A549 (cell line): ENCODE measurements around the gene ADARB2. TPM values are rescaled to one million over a fixed set of nuclear protein-coding genes. Genes with fewer than 3 reads are reported as not detected.

Experiments
- ATAC-seq, 2 experiments: fragments of 200-7000 bp in 1 of 2; fragments of >200 bp in 1 of 2; cut with Nextera tagmentation in 1 of 2; cut with Tn5 transposase in 1 of 2; 3 replicates each; pipeline versions ENCODE4 v1.8.0 to v1.9.1; 2018 to 2020; ENCODE audit warnings: mild to moderate bottlenecking in 1 of 2, moderate library complexity in 1 of 2
- CTCF ChIA-PET: fragments of 300-600 bp; sonication (Branson Sonifier 250); formaldehyde crosslinking; extraction: SDS; loops from one replicate; lab custom pipeline; 2021; ENCODE audit warnings: antibody characterized with exemption, inconsistent platforms; lab: Yijun Ruan, JAX
- POLR2A ChIA-PET: fragments of 350-600 bp; formaldehyde crosslinking; extraction: SDS; loops from one replicate; lab custom pipeline; 2021; ENCODE audit warnings: antibody characterized with exemption, inconsistent platforms; lab: Yijun Ruan, JAX
- DNase-seq, 2 experiments: peaks; one replicate each; pipeline versions ENCODE4 v3.0.0 to v3.0.0-alpha.2; 2011 to 2016; ENCODE audit warnings: low read depth in 1 of 2, low spot score in 1 of 2
- FAIRE-seq: peaks from 2 replicates; lab custom pipeline; 2011; peaks lifted over from hg19 to GRCh38; lab: Jason Lieb, UNC
- H3K27ac ChIP-seq, 2 experiments: fragments of >200 bp; sonication (Bioruptor Twin); formaldehyde crosslinking; 3 replicates each; pipeline ENCODE4 v1.5.1; 2016 to 2017
- H3K4me1 ChIP-seq: fragments of >200 bp; sonication (Bioruptor Twin); formaldehyde crosslinking; 3 replicates; pipeline ENCODE4 v1.6.1; 2016
- H3K4me2 ChIP-seq: fragments of >200 bp; sonication (Bioruptor Twin); formaldehyde crosslinking; 3 replicates; pipeline ENCODE4 v1.6.1; 2016
- H3K4me3 ChIP-seq: fragments of >200 bp; sonication (Bioruptor Twin); formaldehyde crosslinking; 3 replicates; pipeline ENCODE4 v1.5.1; 2016
- H3K9me3 ChIP-seq: fragments of >200 bp; sonication (Bioruptor Twin); formaldehyde crosslinking; 3 replicates; pipeline ENCODE4 v1.6.1; 2016
- ATOH8 ChIP-seq: fragments of 250-450 bp; sonication (Bioruptor Pico); IDR thresholded peaks from 2 replicates; pipeline ENCODE4 v1.5.0; 2020; ENCODE audit warnings: low read depth, mild to moderate bottlenecking, moderate library complexity
- CBX8 ChIP-seq: fragments of 200-600 bp; sonication (generic); IDR thresholded peaks from 2 replicates; pipeline ENCODE4 v1.6.1; 2016
- CEBPB ChIP-seq, 2 experiments: fragments of >200 bp in 1 of 2; sonication (Bioruptor Twin) in 1 of 2; formaldehyde crosslinking in 1 of 2; IDR thresholded peaks; 2 replicates each; pipeline ENCODE4 v1.6.1; 2012 to 2016
- CHD2 ChIP-seq: fragments of 150-350 bp; IDR thresholded peaks from 2 replicates; pipeline ENCODE4 v1.6.1; 2014; ENCODE audit warnings: low read length; ENCODE audit not compliant: partially characterized antibody
- CHD4 ChIP-seq: fragments of 200-600 bp; sonication (generic); IDR thresholded peaks from 2 replicates; pipeline ENCODE4 v1.6.1; 2016; ENCODE audit warnings: antibody characterized with exemption, mild to moderate bottlenecking, borderline replicate concordance
- EHMT2 ChIP-seq: fragments of 200-600 bp; sonication (generic); IDR thresholded peaks from 2 replicates; pipeline ENCODE4 v1.6.1; 2016; ENCODE audit warnings: antibody characterized with exemption, low read depth, mild to moderate bottlenecking, moderate library complexity
- ESRRA ChIP-seq: fragments of 150-350 bp; IDR thresholded peaks from 2 replicates; pipeline ENCODE4 v1.6.1; 2014; ENCODE audit warnings: mild to moderate bottlenecking, low read length, borderline replicate concordance
- FOSB ChIP-seq: fragments of 250-450 bp; sonication (Bioruptor Pico); IDR thresholded peaks from 2 replicates; pipeline ENCODE4 v1.5.0; 2020; ENCODE audit warnings: mild to moderate bottlenecking, moderate library complexity
- FOXS1 ChIP-seq: fragments of 250-450 bp; sonication (Bioruptor Pico); IDR thresholded peaks from 2 replicates; pipeline ENCODE4 v1.5.0; 2020; ENCODE audit warnings: mild to moderate bottlenecking, moderate library complexity
- GATA3 ChIP-seq: IDR thresholded peaks from 2 replicates; pipeline ENCODE4 v1.6.1; 2012; ENCODE audit warnings: borderline replicate concordance
- HDAC2 ChIP-seq: fragments of 200-600 bp; sonication (generic); IDR thresholded peaks from 2 replicates; pipeline ENCODE4 v1.6.1; 2016
- HEYL ChIP-seq: fragments of 250-450 bp; sonication (Bioruptor Pico); IDR thresholded peaks from 2 replicates; pipeline ENCODE4 v1.8.0; 2021; ENCODE audit warnings: mild to moderate bottlenecking, moderate library complexity
- HOXA7 ChIP-seq: fragments of 250-450 bp; sonication (Bioruptor Pico); IDR thresholded peaks from 2 replicates; pipeline ENCODE4 v1.5.0; 2020; ENCODE audit warnings: mild to moderate bottlenecking, moderate library complexity
- HOXB13 ChIP-seq: fragments of 250-450 bp; sonication (Bioruptor Pico); IDR thresholded peaks from 2 replicates; pipeline ENCODE4 v1.5.0; 2020; ENCODE audit warnings: low read depth, mild to moderate bottlenecking, moderate library complexity
- HOXB5 ChIP-seq: fragments of 250-450 bp; sonication (Bioruptor Pico); IDR thresholded peaks from 2 replicates; pipeline ENCODE4 v1.5.0; 2020; ENCODE audit warnings: mild to moderate bottlenecking, moderate library complexity
- JUN ChIP-seq, 2 experiments: fragments of >200 bp; sonication (Bioruptor Twin); formaldehyde crosslinking; IDR thresholded peaks; 2 replicates in 1 of 2; 3 replicates in 1 of 2; pipeline ENCODE4 v1.6.1; 2016 to 2017
- KDM1A ChIP-seq: fragments of 200-600 bp; sonication (generic); IDR thresholded peaks from 2 replicates; pipeline ENCODE4 v1.6.1; 2016; ENCODE audit warnings: low read depth, mild to moderate bottlenecking
- MAFK ChIP-seq: fragments of 450-650 bp; IDR thresholded peaks from 2 replicates; pipeline ENCODE4 v1.6.1; 2014; ENCODE audit not compliant: partially characterized antibody
- MAZ ChIP-seq: fragments of 150-350 bp; IDR thresholded peaks from 2 replicates; pipeline ENCODE4 v1.6.1; 2014; ENCODE audit warnings: antibody characterized with exemption, low read depth, low read length, borderline replicate concordance
- MYC ChIP-seq: IDR thresholded peaks from 2 replicates; pipeline ENCODE4 v1.6.1; 2012; ENCODE audit warnings: mild to moderate bottlenecking, inconsistent platforms, low read length, improper control_type of control experiment, borderline replicate concordance
- NFE2L2 ChIP-seq: fragments of 150-350 bp; conservative IDR thresholded peaks from 2 replicates; pipeline ENCODE4 v1.6.1; 2014; ENCODE audit warnings: low read length
- NR3C1 ChIP-seq: fragments of >200 bp; sonication (Bioruptor Twin); formaldehyde crosslinking; IDR thresholded peaks from 3 replicates; pipeline ENCODE4 v1.6.1; 2017
- PHF8 ChIP-seq: fragments of 200-600 bp; sonication (generic); IDR thresholded peaks from 2 replicates; pipeline ENCODE4 v1.6.1; 2016; ENCODE audit warnings: low read depth, mild to moderate bottlenecking, antibody characterized with exemption, moderate library complexity, borderline replicate concordance
- POLR2A ChIP-seq: IDR thresholded peaks from 2 replicates; pipeline ENCODE4 v1.6.1; 2012; ENCODE audit warnings: mild to moderate bottlenecking, low read length
- POLR2AphosphoS2 ChIP-seq: conservative IDR thresholded peaks from 2 replicates; pipeline ENCODE4 v1.6.1; 2012; ENCODE audit warnings: low read length, improper control_type of control experiment, inconsistent platforms
- RAD21 ChIP-seq, 2 experiments: fragments of >200 bp in 1 of 2; sonication (Bioruptor Twin) in 1 of 2; formaldehyde crosslinking in 1 of 2; IDR thresholded peaks in 1 of 2; conservative IDR thresholded peaks in 1 of 2; 2 replicates in 1 of 2; 3 replicates in 1 of 2; pipeline ENCODE4 v1.6.1; 2012 to 2018; ENCODE audit warnings: inconsistent platforms in 1 of 2
- RARB ChIP-seq: fragments of 250-450 bp; sonication (Bioruptor Pico); IDR thresholded peaks from 2 replicates; pipeline ENCODE4 v1.8.0; 2021; ENCODE audit warnings: mild to moderate bottlenecking, moderate library complexity
- SMC3 ChIP-seq: fragments of >200 bp; sonication (Bioruptor Twin); formaldehyde crosslinking; IDR thresholded peaks from 3 replicates; pipeline ENCODE4 v1.6.1; 2018; ENCODE audit warnings: inconsistent platforms
- SREBF2 ChIP-seq: fragments of 450-650 bp; IDR thresholded peaks from 2 replicates; pipeline ENCODE4 v1.6.1; 2014; ENCODE audit warnings: mild to moderate bottlenecking, moderate library complexity
- USF2 ChIP-seq: fragments of 450-650 bp; IDR thresholded peaks from 2 replicates; pipeline ENCODE4 v1.6.1; 2014; ENCODE audit warnings: antibody characterized with exemption
- ZC3H11A ChIP-seq: fragments of 450-650 bp; IDR thresholded peaks from 2 replicates; pipeline ENCODE4 v1.6.1; 2014; ENCODE audit warnings: antibody characterized with exemption, mild to moderate bottlenecking
- ZNF302 ChIP-seq: fragments of 250-450 bp; sonication (Bioruptor Pico); IDR thresholded peaks from 2 replicates; pipeline ENCODE4 v1.9.0; 2021; ENCODE audit warnings: inconsistent platforms, mild to moderate bottlenecking, moderate library complexity
- ZSCAN20 ChIP-seq: fragments of 250-450 bp; sonication (Bioruptor Pico); IDR thresholded peaks from 2 replicates; pipeline ENCODE4 v1.8.0; 2022; ENCODE audit warnings: mild to moderate bottlenecking, moderate library complexity
- WGBS: methylation state at CpG from one replicate; pipeline ENCODE4 v1.1.6; 2017; ENCODE audit errors: missing lambda C conversion rate; 5-methylcytosine and 5-hydroxymethylcytosine counted together
- polyA plus RNA-seq, 4 experiments: library from polyadenylated mRNA; depleted of rRNA in 3 of 4; stranded (reverse); fragments of >200 nt; fragmentation: RNase III in 1 of 4; extraction: RNeasy Plus Mini Kit Qiagen cat#74134 plus additional on column Dnase treatment in 1 of 4; gene quantifications; 2 replicates in 3 of 4; 3 replicates in 1 of 4; pipeline ENCODE4 v1.2.3, GENCODE V29; 2011 to 2017
- TF ChIP-seq, protein P1 (sequence below): fragments of 150-350 bp; IDR thresholded peaks from 2 replicates; pipeline ENCODE4 v1.6.1; 2014; ENCODE audit warnings: low read depth, mild to moderate bottlenecking, low read length

The ADARB2 gene
- polyA plus RNA-seq, 2 of the 4 experiments (the other 2 are of a cell fraction), result not detected

- CTCF ChIA-PET, result no interaction called here
- H3K4me1 ChIP-seq, result no peaks in the 10 kb centered on the region
- H3K4me2 ChIP-seq, result no peak overlapping the region
- ATAC-seq (no peak), DNase-seq (no peak), FAIRE-seq (no peak)
- no peak overlapping the region for H3K4me3 ChIP-seq
- POLR2A ChIA-PET, result no interaction called here
- H3K27ac ChIP-seq, result no peak overlapping the region
- TF ChIP-seq HOXB13 (CRISPR knock-in tag) (no peak), SMC3 (no peak), HOXB5 (CRISPR knock-in tag) (no peak), POLR2A (no peak), USF2 (no peak), NFE2L2 (no peak), PHF8 (no peak), CBX8 (no peak), FOXS1 (no peak), ZSCAN20 (CRISPR knock-in tag) (no peak), MAFK (no peak), MAZ (no peak), EHMT2 (no peak), ZNF302 (CRISPR knock-in tag) (no peak), ATOH8 (CRISPR knock-in tag) (no peak), HEYL (CRISPR knock-in tag) (no peak)
- TF ChIP-seq, protein P1, sequence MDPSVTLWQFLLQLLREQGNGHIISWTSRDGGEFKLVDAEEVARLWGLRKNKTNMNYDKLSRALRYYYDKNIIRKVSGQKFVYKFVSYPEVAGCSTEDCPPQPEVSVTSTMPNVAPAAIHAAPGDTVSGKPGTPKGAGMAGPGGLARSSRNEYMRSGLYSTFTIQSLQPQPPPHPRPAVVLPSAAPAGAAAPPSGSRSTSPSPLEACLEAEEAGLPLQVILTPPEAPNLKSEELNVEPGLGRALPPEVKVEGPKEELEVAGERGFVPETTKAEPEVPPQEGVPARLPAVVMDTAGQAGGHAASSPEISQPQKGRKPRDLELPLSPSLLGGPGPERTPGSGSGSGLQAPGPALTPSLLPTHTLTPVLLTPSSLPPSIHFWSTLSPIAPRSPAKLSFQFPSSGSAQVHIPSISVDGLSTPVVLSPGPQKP, result no peak
- WGBS, result 44% methylated on average over 7 of the region's 9 CpGs
- H3K9me3 ChIP-seq, result 0 out of 3 replicates have a peak, but pooled peaks cover 2% of the 10 kb centered on the region
Observed at GRCh38 chr10:1217661-1218060, 519.7 kb downstream of the ADARB2 start.

DNA sequence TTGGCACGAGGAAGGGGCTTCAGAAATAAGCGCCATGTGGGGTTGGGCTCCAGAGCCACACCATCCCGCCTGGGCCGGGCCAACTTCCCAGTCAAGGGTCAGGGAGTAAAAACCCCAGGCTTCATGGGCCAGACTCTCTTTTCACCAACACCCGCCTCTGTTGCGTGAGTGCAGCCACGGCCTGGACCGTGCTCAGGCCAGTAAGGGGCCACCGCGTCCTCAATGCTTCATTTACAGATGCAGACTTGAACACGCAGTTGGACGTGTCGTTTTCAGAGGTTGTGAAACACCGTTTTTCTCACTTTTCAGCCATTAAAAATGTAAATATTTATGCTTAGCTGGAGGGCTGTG is 520.1 kb downstream of the ADARB2 start:
- Histone ChIP-seq H3K9me3 (0 out of 3 replicates have a peak, but pooled peaks cover 2% of the 10 kb centered on the region), H3K4me2 (no peak overlapping the region), H3K4me1 (no peaks in the 10 kb centered on the region), H3K4me3 (no peak overlapping the region), H3K27ac (no peak overlapping the region)
- WGBS, result 65% methylated on average over 14 of the region's 14 CpGs
- ATAC-seq, result no peak
- no peak for DNase-seq
- ChIA-PET CTCF (no interaction called here), POLR2A (no interaction called here)
- no peak for TF ChIP-seq MYC
- TF ChIP-seq SREBF2, result no peak
- no peak for TF ChIP-seq SMC3
- no peak for TF ChIP-seq NR3C1
- no peak for TF ChIP-seq HOXA7 (CRISPR knock-in tag)
- no peak for TF ChIP-seq MAFK
- TF ChIP-seq RAD21 (conservative IDR thresholded peaks at IDR 0.05 in 1 of 2, IDR thresholded peaks at IDR 0.05 in 1 of 2), result no peak
- TF ChIP-seq HOXB13 (CRISPR knock-in tag), result no peak
- FAIRE-seq, result no peak

DNA sequence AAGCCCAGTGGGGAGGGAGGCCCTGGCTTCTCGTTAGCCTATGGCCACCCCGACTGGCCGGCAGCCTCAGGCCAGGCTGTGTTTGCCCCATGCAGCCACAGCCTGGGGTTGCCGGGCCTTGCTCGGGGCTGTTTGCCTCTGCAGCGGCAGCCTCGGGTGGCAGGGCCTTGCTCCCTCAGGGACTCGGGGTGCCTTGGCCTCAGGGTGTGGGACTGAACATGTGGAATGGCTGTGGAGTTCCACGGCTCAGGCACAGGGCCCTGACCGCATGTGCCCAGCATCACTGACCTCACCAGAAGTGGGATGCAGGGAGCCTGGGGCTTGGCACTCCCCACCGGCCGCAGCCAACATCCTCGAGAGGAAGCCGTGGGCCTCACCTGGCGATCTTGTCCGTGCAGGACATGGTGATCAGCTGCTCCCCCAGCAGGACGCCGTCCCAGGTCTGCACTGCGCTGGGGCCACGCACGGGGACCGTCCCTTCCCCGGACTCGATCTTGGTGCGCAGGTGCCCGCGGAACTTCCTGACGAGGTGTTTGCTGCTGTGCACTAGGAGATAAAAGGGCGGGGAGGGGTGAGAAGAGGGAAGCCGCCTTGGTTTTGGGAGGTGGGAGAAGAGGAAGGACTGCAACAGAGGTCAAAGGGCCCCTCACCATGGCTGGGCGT is 520.6 kb downstream of the ADARB2 start:
- Histone ChIP-seq H3K4me1 (no peaks in the 10 kb centered on the region), H3K27ac (no peak overlapping the region), H3K4me2 (no peak overlapping the region), H3K9me3 (0 out of 3 replicates have a peak, but pooled peaks cover 2% of the 10 kb centered on the region)
- POLR2A ChIA-PET, result no interaction called here
- DNase-seq, result no peak
- no peak for ATAC-seq
- 62% methylated on average over 11 of the region's 31 CpGs for WGBS
- TF ChIP-seq HDAC2, result no peak
- no peak for TF ChIP-seq JUN (IDR thresholded peaks at IDR 0.05)
- no peak for TF ChIP-seq GATA3
- no peak for TF ChIP-seq ESRRA
- no peak for TF ChIP-seq PHF8
- TF ChIP-seq FOSB, result no peak
- TF ChIP-seq HOXA7 (CRISPR knock-in tag), result no peak
- TF ChIP-seq CHD4, result no peak
- TF ChIP-seq HOXB13 (CRISPR knock-in tag), result no peak
- no peak for TF ChIP-seq MAFK
- TF ChIP-seq SMC3, result no peak
- TF ChIP-seq CHD2, result no peak
- no peak for TF ChIP-seq KDM1A
- TF ChIP-seq CEBPB (IDR thresholded peaks at IDR 0.05), result no peak
- no peak for TF ChIP-seq RARB (CRISPR knock-in tag)
- no peak for TF ChIP-seq ZC3H11A
- TF ChIP-seq MAZ, result no peak
- no peak for TF ChIP-seq POLR2AphosphoS2
- TF ChIP-seq, all 56 proteins: peak for 0
- H3K4me3 ChIP-seq, result no peak overlapping the region
- FAIRE-seq, result no peak
- CTCF ChIA-PET, result no interaction called here
